Measurements from ENCODE around the gene COL5A2.

Gene COL5A2

GRCh38 chr2:189179570-189179950 is at the start of gene COL5A2:
TSS of gene COL5A2 (minus strand) at chr2:189179761. CDS start at chr2:189179604, 157 bp downstream.
- no peak for TF ChIP-seq CTCF (IDR thresholded peaks at IDR 0.05; ENCODE audit: low read depth, low read length)
- peak within 1 kb of the TSS; percentile 73 for H3K4me3 ChIP-seq (ENCODE audit: low read depth, low read length)

- no peak overlapping the region for H3K4me3 ChIP-seq (ENCODE audit: low read depth, low read length)
- TF ChIP-seq CTCF (IDR thresholded peaks at IDR 0.05; ENCODE audit: low read depth, low read length) = no peak
Measured at GRCh38 chr2:189226017-189226416, 46.5 kb upstream of the COL5A2 start.

- no peak for TF ChIP-seq CTCF (IDR thresholded peaks at IDR 0.05; ENCODE audit: low read depth, low read length)
- no peak overlapping the region for H3K4me3 ChIP-seq (ENCODE audit: low read depth, low read length)
Measured at GRCh38 chr2:189225032-189225431, 45.5 kb upstream of the COL5A2 start.

GRCh38 chr2:189222468-189223105 is 43.0 kb upstream of the COL5A2 start:
- TF ChIP-seq CTCF (IDR thresholded peaks at IDR 0.05; ENCODE audit: low read depth, low read length) = no peak
- no peak overlapping the region for H3K4me3 ChIP-seq (ENCODE audit: low read depth, low read length)

GRCh38 chr2:189221811-189222467 is 42.4 kb upstream of the COL5A2 start:
- no peak for TF ChIP-seq CTCF (IDR thresholded peaks at IDR 0.05; ENCODE audit: low read depth, low read length)
- H3K4me3 ChIP-seq (ENCODE audit: low read depth, low read length) = no peak overlapping the region

- no peak for TF ChIP-seq CTCF (IDR thresholded peaks at IDR 0.05; ENCODE audit: low read depth, low read length)
- H3K4me3 ChIP-seq (ENCODE audit: low read depth, low read length) = no peak overlapping the region
Measured at GRCh38 chr2:189218236-189218635, 38.7 kb upstream of the COL5A2 start.

- TF ChIP-seq CTCF (IDR thresholded peaks at IDR 0.05; ENCODE audit: low read depth, low read length) = no peak
- H3K4me3 ChIP-seq (ENCODE audit: low read depth, low read length) = no peak overlapping the region
Measured at GRCh38 chr2:189217541-189217940, 38.0 kb upstream of the COL5A2 start.
